Left colon (tissue), 2 donors: Measurements from ENCODE around the gene C14orf93. TPM values are rescaled to one million over a fixed set of nuclear protein-coding genes. Genes with fewer than 3 reads are reported as not detected.
A peak's percentile ranks its signal among the peaks of the same experiment; 100 is the strongest.

ENCODE experiments used
- ATAC-seq: fragments of 200-7000 bp; cut with Tn5 transposase; one replicate; pipeline ENCODE4 v1.9.1; 2020; ENCODE audit warnings: mild to moderate bottlenecking, moderate library complexity
- DNase-seq, 2 donors: peaks; one replicate each; pipeline ENCODE4 v3.0.0-alpha.2; 2020
- intact Hi-C, 2 donors: fragments of 100-400 bp; cut with DNase I in 1 of 2; cut with micrococcal nuclease in 1 of 2; formaldehyde crosslinking; loops; one replicate each; pipeline versions ENCODE4 v1.11.2 to v1.14.0; 2022; cut with DNase I, micrococcal nuclease
- total RNA-seq, 2 donors: library from RNA; stranded (reverse); fragmentation: NEBNext Ultra II Directional; extraction: Animal tissue kit (Norgen Biotek cat#: 25700); gene quantifications; one replicate each; pipeline ENCODE4 v1.2.1, GENCODE V29; 2021
- donor health status: DM: no; HTN: no; CAD: no.
- donor health status: DM: yes; HTN: yes; CAD: no.

C14orf93 gene
- total RNA-seq, 2 donors from 2014 or later = 11.9 to 13.2 TPM

DNA sequence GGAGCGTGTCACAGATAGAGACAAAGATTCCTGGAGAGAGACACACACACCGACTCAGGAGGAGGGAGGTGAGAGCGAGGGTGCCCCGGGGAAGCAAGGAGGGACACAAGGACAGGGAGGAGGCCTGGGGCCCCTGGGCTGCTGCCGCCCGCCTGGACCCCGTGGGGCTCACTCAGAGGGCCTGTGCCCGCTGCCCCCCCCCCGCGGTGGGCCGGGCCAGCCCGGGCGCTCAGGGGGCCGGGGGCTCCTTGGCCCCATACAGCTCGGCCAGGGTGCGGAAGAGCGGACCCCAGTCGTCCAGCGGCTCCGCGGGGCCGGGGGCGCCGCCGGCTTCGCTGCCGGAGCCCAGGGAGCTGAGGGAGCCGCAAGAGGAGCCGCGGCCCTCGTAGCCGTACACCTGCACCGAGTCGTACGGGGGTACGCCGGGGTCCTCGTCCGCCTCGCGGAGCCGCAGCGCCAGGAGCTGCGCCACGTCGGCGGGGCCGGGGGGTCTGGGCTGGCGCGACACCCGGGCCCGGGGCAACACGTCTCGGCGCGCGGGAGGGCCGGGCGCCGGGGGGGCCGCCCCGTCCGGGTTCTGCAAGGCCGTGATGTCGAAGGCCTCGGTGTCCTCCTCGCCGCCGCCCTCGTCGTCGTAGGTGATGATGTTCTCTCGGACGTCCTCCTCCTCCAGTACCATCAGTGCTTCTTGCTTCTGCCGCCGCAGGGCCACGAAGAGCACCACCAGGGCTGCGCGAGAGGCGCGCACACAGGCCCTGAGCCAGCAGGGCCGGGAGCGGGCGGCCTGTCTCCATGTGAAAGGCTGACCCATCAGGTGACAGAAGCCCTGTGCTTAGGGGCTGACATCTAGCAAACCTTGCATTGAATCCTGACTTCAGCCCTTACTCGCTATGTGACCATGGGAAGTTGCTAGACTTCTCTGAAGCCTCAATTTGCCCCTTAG, 38.1 kb upstream of the C14orf93 start:
- DNase-seq (no peak), ATAC-seq (no peak)
- intact Hi-C loops = no loop called here

DNA sequence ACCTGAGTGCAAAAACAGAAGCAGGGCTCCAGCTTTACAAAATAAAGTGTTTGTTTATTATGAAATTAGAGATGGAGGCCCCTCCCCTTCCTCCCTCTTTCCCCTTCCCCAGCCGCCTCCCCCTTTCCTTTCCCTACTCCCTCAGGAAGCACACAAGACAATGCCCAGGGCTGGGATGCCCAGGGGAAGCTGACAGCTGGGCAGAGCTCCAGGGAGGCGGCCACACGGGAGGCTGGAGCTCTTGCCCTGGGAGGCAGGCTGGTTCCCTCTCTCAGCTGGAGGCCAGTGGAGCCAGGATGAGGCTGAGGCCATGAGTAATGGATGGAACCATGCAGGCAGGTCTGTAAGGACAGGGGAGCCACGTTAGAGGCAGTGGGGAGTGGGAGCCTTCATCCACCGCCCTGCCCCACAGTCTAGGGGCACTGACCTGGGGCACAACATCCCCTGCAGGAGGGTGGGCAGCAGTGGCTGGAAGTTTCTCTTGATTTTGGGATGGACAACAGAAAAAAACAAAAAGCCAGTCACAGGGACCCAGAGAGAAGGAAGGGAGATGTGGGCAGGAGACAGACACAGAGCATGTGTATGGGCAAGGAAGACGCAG, 37.2 kb upstream of the C14orf93 start:
- intact Hi-C loops = no loop called here
- ATAC-seq = no peak

DNA sequence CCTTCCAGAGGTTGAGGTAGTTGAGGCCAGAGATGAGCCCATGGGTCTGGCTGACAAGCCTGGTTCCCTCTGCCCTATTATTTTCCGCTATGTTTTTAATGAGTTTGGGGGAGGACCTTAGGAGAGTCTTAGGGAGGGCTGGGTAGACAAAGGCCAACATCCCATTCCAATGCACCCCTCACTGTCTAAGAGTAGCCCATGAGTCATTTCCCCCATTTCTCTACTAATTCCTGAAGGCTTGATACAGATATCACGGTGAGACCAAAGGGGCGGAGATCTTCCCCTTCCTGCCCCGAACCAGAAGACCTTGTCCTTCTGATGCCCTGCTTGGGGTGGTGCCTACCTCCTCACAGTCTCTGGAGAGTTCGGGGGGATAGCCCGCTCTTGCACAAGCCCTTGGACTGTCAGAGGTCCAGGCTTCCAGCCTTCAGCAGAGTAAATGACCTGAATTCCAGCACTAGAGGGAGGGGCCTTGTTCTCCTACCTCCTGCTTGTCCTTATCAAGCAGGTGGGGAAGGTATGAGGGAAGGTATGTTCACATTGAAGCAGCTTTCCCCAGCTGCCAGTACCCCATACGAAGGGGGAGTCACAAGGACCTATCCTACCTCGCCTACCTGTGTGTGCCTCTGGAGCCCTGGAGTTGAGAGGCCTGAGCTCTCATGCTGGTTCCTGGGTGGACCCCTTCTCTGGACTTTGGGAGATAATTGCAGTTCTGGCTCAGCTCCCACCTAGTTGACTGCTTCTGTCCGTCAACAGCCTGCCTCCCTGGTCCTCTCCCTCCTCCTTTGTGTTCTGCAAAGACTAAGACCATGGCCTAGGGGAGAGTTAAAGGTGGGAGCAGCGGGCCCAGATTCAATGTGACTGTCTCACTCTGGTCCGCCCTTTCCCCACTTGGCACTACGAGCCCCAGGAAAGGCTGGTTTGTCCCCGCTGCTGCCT, 35.7 kb upstream of the C14orf93 start:
- intact Hi-C loops = no loop called here
- DNase-seq (no peak), ATAC-seq (no peak)

More for the DNA sequence above, 37.2 kb upstream of the C14orf93 start:
- no peak for DNase-seq

DNA sequence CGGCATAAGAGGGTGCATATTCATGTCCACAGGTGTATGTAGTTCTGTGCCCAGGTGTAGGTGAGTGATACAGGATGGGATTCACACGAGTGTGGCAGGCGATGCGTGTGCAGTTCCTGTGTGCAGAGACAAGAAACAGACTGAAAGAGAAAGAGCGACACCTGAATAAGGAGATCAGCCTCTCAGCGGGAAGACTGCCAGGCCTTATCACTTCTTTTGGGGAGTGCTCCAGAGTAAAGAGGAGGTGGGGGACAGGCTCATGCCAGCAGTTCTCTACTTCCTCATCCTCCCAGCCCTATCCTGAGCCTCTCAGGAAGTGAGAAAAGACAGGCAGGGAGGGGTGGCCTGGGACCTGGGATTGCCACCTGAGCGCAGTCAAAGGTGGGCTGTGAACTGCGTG, 34.9 kb upstream of the C14orf93 start:
- intact Hi-C loops = no loop called here
- ATAC-seq (peak; percentile 66), DNase-seq (no peak)

DNA sequence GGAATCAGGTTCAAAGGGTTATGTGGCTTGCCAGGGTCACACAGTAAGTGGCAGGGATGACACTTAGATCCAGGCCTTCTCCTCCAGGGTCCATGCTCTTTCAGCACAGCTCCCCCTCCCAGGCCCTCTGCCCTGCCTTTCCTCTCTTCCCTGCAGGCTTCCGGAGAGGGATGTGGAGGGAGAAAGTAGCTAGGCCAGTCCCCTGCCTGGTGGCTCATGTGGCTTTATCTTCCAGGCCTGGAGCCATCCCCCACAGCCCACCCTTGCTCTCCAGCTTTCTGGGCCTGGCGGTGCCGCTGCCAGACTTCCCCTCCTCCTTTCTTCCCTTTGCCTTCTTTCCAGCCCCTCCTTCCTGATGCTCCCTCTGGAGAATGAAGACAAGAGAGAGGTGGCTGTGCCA, 33.8 kb upstream of the C14orf93 start:
- no peak for DNase-seq
- intact Hi-C loops = no loop called here
- ATAC-seq = no peak

DNA sequence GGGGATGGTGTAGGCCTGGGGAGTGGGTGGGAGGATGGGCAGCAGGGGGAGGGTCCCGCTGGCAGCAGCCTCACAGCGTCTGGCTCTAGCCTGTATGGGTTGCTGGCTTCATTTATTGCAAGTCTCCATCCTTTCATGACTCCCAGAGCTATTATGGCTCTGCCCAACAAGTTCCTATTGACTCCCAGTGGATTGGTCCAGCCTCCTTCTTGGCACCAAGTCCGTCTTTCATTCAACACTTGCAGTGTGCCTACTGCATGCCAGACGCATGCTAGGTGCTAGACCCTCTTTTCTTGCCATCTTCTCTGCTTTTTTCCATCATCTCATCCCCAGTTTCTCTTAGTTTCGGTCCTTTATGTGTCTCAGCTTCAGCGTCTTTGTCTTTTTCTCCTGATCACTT, 33.2 kb upstream of the C14orf93 start:
- intact Hi-C loops = no loop called here
- DNase-seq (no peak), ATAC-seq (no peak)

DNA sequence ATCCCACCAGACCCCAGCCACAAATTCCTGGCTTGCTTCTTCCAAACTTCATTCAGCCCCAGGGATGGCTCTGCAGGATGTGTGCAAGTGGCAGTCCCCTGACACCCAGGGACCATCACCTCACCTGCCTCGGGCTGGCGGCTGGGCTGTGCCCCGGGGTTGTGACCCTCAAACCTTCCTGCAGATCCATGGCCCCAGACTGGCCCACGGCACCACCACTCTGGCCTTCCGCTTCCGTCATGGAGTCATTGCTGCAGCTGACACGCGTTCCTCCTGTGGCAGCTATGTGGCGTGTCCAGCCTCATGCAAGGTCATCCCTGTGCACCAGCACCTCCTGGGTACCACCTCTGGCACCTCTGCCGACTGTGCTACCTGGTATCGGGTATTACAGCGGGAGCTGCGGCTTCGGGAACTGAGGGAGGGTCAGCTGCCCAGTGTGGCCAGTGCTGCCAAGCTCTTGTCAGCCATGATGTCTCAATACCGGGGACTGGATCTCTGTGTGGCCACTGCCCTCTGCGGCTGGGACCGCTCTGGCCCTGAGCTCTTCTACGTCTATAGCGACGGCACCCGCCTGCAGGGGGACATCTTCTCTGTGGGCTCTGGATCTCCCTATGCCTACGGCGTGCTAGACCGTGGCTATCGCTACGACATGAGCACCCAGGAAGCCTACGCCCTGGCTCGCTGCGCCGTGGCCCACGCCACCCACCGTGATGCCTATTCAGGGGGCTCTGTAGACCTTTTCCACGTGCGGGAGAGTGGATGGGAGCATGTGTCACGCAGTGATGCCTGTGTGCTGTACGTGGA, 32.4 kb upstream of the C14orf93 start, which contains the start of gene PSMB11:
TSS of gene PSMB11 (plus strand) at position 51 of the 804 bp plus-strand sequence. CDS start at position 65, 14 bp downstream.
- DNase-seq (no peak), ATAC-seq (no peak)
- intact Hi-C loops = no loop called here

DNA sequence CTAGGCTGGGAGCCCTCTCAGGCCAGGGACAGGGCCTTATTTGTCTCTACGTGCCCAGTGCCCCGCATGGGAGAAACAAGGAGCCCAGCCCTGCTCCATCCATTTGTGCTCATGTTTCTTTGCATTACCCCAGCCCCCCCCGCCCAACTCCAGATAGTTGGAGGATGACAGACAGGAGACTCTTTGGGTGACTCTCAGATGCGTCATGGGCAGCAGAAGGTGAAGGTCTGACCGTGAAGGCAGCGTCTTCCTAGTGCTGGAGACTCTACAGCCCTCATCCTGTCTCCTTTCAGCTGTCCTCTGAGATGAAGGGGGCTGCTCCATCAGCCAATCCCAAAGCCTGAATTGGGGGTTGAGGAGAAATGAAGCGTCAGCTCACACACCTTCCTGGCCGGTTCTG, 31.8 kb upstream of the C14orf93 start:
- intact Hi-C loops = no loop called here
- ATAC-seq = no peak
- no peak for DNase-seq

DNA sequence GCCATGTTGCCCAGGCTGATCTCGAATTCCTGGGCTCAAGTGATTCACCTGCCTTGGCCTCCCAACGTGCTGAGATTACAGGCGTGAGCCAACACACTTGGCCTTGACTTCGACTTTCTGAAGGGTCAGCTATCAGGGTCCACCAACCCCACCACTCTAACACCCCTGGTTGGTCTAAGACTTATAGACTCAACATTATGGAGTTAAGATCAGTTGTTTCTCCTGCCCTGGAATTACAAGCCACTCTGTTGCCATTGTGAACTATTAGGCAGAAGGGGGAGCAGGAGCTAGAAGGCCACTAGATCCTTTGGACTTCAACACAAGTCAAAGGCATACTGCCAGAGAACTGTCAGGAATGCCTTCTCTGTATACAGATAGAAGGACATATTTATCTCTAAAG, 30.2 kb upstream of the C14orf93 start:
- DNase-seq (no peak), ATAC-seq (no peak)
- intact Hi-C loops = no loop called here

DNA sequence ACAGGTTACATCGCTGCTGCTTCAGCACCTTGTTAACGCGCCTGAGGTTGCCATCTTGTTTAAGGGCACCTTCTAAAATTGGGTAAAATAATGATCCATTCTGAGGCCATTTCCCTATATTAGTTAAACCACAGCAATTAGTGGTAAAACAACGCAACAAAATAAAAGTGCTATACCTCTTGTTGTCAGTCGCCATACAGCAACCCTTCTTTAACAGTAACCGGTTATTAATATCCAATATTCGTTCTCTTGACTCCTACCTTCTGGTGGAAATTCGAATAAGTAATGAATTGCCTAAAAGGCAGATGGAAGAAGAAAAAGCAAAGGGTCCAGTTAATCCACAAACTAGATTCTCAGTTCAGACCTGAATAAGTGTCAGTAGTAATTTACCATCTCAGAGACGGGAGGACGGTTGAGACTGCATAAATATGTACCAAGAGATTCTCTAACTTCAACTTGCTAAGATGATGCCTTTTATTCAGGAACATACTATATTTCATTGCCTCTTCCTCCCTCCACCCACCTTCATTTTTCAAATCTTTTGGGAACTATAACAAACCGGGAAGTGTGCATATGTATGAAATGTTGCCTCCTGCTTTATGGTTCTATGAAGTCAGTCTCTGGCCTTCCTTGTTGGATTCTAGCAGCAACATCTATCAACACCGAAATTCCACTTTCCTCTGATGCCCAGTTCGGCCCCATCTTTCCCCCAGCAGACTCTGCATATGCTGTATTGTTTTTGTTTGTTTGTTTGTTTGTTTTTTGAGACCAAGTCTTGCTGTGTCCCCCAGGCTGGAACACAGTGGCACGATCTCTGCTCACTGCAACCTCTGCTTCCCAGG, 25.6 kb upstream of the C14orf93 start:
- ATAC-seq = no peak
- no peak for DNase-seq
- intact Hi-C loops = no loop called here

DNA sequence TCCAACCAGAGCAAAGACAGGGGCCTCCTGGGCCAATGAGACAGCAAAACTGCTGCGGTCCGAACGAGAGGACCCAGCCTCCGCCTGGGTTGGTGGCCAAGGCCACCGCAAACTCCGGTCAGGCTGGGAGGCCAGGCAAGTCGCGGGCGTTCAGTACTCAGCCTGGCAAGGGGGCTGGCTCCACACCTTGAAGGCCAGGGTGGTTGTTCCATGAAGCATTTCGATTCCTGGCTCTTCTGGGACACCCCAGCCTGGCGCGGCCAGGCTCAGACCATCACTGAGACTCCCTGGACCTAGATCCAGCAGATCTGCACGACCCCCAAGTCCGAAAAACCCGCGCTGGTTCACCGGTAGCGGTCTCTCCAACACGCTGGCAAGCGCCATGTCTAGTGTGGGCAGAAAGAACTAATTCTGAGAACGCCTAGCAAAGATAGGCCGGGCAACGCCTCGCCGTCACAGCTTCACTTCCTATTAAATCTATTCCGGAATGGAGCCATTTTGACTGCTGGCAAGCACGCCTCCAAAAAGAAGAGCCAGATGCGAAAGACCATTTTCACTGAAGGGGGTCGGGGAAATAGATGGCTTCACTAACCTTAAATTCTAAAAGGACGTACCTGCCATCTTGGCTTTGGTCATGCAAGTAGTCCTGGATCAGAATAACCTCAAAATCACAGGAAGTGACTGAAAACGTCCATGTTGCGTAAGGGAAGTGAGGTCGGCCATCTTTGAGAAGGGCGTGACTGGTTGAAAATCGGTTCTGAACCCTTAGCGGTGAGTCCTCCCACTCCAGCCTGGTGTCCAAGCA, 24.8 kb upstream of the C14orf93 start, which contains the start of gene PSMB5:
TSS of gene PSMB5 (minus strand) at position 403 of the 805 bp plus-strand sequence. CDS start at position 384, 19 bp downstream.
- intact Hi-C loops = no loop called here
- DNase-seq (peak; percentile 89 to 91), ATAC-seq (peak; percentile 97)

DNA sequence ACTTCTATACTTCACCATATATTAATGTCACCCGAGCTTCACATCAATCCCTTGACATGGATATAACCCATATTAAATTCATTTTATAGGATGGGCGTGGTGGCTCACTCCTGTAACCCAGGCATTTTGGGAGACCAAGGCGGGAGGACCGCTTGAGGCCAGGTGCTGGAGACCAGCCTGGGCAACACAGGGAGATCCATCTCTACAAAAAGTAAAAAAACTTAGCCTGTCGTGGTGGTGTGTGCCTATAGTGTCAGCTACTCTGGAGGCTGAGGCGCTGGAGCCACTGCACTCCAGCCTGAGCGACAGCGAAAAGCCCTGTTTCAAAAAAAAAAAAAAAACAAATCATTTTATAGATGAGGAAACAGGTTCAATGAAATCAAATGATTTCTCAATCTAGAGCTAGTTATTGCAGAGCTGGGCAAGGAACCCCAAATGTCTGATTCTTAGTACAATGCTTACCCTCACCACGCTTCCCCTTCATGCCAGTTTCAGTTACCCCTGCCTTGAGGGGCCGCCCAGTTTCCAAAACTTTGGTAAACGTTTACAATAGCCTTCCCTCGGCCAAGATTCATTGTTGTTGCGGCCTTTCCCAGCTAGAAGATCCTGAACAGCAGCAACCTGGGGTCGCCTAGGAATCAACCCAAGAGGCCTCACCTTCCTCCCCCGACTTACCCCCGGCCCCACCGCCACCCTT, 24.0 kb upstream of the C14orf93 start:
- no peak for DNase-seq
- no peak for ATAC-seq
- intact Hi-C loops = no loop called here

DNA sequence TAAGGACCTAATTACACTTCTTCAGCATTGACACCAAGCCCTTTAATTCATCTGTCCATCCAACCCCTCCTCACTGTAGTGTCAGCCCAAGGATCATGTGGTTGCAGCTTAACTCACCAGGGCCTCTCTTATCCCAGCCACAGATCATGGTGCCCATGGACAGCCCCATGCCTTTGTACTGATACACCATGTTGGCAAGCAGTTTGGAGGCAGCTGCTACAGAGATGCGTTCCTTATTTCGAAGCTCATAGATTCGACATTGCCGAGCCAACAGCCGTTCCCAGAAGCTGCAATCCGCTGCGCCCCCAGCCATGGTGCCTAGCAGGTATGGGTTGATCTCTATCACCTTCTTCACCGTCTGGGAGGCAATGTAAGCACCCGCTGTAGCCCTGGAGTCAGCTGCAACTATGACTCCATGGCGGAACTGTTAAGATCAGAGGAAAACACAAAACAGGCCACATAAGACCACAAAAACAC, 23.3 kb upstream of the C14orf93 start:
- intact Hi-C loops = no loop called here
- no peak for ATAC-seq
- no peak for DNase-seq

DNA sequence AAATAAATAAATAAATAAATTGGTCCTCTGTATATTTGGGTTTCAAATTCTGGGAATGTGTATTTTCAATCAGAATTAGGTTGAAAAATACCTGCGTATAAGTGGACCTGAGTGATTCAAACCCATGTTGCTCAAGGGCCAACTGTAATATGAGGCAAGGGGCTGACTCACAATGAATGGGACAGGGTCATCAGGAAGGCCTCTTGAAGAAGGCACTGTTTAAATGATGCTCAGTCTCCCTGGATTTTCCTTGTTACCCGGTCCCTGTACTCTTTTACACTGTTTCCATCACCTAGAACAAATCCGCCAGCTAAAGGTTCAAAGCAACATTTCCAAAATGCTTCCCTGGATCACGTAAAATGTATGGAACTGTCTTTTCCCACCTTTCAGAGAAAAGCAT, 21.0 kb upstream of the C14orf93 start:
- DNase-seq = no peak
- no peak for ATAC-seq
- intact Hi-C loops = no loop called here

DNA sequence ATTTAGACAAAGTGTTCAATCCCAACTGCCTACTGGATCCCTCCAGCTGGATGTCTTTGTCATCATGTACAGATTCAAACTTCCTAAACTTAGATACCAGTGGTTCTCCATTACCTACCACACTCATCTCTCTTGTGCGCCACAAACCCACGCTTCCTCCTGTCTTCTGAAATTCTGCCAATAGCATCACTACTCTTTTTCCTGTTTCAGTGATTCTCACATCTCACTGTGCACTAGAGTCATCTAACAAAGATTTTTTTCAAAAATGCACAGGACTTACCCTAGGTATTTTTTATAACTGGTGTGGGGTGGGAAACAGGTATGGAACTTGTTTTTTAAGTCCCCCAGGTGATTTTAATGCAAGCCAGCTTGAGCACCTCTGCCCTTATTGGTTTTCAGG, 18.9 kb upstream of the C14orf93 start:
- DNase-seq = no peak
- intact Hi-C loops = no loop called here
- no peak for ATAC-seq
